22Rv1 (cell line): Measurements from ENCODE around the gene TBC1D5.
A peak's percentile ranks its signal among the peaks of the same experiment; 100 is the strongest.
"Not testable (repeated sequence)": the region's sequence is repeated elsewhere in the genome, so short reads cannot be mapped to it uniquely, and the experiment has no call there.

Source experiments
- H3K27ac ChIP-seq: fragments of 450-650 bp; 2 replicates; pipeline ENCODE4 v1.5.1; 2017
- ZFX ChIP-seq: fragments of 450-650 bp; IDR thresholded peaks from 2 replicates; pipeline ENCODE4 v1.6.1; 2017; ENCODE audit warnings: antibody characterized with exemption, borderline replicate concordance
- TF ChIP-seq, protein P1 (sequence below): fragments of 450-650 bp; IDR thresholded peaks from 2 replicates; pipeline ENCODE4 v1.5.1; 2017; ENCODE audit warnings: mild to moderate bottlenecking

The TBC1D5 gene

DNA sequence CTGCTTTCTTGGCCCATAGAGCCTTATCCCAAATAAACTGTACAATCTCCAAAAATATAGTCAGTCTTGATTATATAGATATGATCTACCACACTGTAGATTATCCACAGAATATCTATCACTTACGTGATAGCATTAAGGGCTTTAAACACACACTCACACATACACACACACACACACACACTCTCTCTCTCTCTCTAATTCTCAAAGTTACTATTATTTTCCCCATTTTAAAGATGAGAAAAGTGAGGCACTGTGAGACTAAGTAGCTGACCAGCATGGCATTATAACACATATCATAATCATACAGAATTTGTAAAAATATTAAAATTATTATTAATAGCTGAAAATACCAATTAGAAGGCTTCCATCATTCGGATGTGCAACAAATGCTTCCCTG lies 4.2 kb downstream of the TBC1D5 start:
- TF ChIP-seq, protein P1, sequence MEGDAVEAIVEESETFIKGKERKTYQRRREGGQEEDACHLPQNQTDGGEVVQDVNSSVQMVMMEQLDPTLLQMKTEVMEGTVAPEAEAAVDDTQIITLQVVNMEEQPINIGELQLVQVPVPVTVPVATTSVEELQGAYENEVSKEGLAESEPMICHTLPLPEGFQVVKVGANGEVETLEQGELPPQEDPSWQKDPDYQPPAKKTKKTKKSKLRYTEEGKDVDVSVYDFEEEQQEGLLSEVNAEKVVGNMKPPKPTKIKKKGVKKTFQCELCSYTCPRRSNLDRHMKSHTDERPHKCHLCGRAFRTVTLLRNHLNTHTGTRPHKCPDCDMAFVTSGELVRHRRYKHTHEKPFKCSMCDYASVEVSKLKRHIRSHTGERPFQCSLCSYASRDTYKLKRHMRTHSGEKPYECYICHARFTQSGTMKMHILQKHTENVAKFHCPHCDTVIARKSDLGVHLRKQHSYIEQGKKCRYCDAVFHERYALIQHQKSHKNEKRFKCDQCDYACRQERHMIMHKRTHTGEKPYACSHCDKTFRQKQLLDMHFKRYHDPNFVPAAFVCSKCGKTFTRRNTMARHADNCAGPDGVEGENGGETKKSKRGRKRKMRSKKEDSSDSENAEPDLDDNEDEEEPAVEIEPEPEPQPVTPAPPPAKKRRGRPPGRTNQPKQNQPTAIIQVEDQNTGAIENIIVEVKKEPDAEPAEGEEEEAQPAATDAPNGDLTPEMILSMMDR = no peak
- TF ChIP-seq ZFX = no peak
- no peak overlapping the region for H3K27ac ChIP-seq

DNA sequence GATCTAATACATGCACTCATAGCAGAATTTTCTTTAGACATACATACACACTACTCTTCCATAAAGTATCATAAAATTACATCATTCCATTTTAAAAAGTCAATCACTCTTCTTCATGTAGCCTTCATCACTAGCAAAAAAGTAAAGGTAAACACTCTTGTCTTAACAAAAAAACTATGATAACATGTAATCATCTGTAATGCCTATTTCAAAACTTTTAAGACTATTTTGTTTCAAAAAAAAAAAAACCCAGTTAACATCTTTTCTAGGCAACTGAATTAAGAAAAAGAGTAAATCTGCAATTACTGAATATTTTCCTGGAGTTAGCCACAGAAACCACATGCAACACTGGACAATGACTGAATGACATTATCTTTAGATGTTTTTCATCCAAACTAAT lies 4.8 kb downstream of the TBC1D5 start:
- H3K27ac ChIP-seq = no peak overlapping the region
- no peak for TF ChIP-seq ZFX
- TF ChIP-seq, protein P1 = no peak

DNA sequence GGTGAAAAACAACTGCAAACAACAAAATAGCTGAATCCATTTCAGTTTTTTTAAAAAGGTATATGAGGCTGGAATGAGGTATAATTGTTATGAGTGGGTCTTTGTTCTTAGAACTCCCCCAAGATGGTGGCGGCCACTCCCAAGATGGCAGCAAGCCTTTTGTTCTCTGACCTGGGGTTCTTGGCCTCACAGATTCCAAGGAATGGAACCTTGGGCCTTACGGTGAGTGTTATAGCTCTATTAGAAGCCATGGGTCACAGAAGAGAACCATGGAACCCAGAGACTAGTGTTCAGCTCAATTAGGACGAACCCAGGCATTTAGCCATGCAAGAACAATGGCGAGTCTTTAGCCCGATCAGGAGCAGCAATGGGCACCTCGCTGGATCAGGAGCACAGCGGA lies 7.1 kb downstream of the TBC1D5 start:
- H3K27ac ChIP-seq = not testable (repeated sequence)

DNA sequence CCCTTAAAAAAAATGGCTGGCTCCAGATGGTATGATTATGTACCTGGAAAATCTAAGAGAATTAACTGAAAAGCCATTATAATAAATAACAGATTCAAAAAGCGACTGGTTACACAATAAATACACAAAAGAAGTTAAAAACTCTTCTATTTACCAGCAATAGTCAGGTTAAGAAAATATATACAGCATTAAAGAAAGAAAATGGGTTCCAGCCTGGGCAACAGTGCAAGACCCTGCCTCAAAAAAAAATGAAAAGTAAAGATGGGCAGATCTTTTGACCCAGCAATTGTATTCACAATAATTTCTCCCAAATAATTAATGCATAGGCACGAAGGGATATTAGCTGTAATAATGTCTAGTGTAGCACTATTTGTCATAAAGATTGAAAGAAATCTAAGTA lies 8.7 kb downstream of the TBC1D5 start:
- TF ChIP-seq, protein P1 = no peak
- TF ChIP-seq ZFX = no peak
- no peak overlapping the region for H3K27ac ChIP-seq

DNA sequence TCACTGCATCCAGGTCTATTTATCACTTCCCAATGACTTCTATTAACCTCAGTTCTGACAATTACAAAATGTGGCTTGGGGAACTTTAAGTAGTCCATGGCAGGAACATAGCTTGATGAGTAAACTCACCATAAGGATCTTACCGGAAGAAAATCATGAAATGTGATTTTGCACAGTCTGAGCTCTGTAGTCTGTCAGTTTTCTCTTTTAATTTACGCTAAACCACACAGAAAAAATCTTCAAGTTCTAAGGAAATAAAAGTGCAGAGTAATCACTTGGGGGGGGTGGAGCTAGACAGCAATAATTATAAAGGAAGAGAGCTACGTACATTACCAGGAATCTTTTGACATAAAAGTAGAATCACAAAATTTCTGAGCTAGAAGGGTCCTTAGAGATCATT lies 9.2 kb downstream of the TBC1D5 start:
- TF ChIP-seq, protein P1 = no peak
- no peak for TF ChIP-seq ZFX
- H3K27ac ChIP-seq = no peak overlapping the region

DNA sequence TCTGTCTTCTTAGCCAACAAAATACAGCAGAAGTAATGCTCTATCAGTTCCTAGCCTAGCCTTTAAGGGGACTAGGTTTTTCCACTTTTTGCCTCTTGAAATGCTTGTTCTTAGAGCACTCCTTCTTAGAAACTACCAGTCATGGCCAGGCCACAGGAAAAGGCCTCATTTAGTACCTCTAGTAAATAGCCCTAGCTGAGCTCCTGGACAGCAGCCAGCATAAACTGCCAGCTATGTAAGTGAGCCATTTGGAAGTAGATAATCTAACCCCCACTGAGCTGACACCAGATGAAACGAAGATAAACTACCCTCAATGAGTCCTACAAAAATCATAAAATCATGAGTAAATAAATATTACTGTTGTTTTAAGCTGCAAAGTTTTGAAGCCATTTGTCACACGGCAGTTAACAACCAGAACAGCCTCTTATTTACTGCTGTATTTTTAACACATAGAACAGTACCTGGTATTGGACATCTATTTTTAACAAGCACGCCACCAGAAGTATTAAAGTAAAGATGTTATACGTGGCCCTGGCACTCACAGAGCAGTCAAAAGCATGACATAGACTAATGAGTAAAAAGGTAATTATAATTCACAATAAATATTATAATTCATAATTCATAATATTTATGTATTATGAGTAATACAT lies 12.0 kb downstream of the TBC1D5 start:
- TF ChIP-seq, protein P1 = no peak
- no peak for TF ChIP-seq ZFX
- H3K27ac ChIP-seq = peak overlapping the region; percentile 13; the same call in 1 of the 2 replicates

DNA sequence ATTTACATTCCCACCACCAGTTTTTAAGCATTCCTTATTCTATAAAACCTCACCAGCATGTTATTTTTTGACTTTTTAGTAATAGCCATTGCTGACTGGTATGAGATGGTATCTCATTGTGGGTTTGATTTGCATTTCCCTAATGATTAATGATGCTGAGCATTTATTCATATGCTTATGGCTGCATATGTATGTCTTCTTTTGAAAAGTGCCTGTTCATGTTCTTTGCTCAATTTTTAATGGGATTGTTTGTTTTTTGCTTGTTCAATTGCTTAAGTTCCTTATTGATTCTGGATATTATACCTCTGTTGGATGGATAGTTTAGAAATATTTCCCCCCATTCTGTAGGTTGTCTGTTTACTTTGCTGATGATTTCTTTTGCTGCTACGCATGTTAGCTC lies 16.1 kb downstream of the TBC1D5 start:
- H3K27ac ChIP-seq = no peak overlapping the region
- TF ChIP-seq ZFX = no peak
- TF ChIP-seq, protein P1 = no peak

DNA sequence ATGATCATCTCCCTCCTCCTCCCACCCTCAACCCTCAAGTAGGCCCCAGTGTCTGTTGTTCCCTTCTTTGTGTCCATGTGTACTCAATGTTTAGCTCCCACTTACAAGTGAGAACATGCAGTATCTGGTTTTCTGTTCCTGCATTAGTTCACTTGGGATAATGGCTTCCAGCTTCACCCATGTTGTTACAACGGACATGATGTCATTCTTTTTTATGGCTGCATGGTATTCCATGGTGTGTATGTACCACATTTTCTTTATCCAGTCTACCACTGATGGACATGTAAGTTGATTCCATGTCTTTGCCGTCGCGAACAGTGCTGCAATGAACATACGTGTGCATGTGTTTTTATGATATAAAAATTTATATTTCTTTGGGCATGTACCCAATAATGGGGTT lies 16.6 kb downstream of the TBC1D5 start:
- H3K27ac ChIP-seq = not testable (repeated sequence)
